Effector CD4-positive, alpha-beta T cell (primary cell): ENCODE results near the gene MLLT10.

ENCODE experiments used
- DNase-seq: peaks from one replicate; pipeline ENCODE4 v3.0.0-alpha.2; 2020

MLLT10 gene

GRCh38 chr10:21655236-21655635 is 121.2 kb downstream of the MLLT10 start:
- no peak for DNase-seq

- no peak for DNase-seq
Measured at GRCh38 chr10:21655687-21656086, 121.7 kb downstream of the MLLT10 start.

GRCh38 chr10:21661087-21661486 is 127.1 kb downstream of the MLLT10 start:
- DNase-seq: no peak

GRCh38 chr10:21661935-21662334 is 127.9 kb downstream of the MLLT10 start:
- no peak for DNase-seq

GRCh38 chr10:21662635-21663034 is 128.6 kb downstream of the MLLT10 start:
- DNase-seq: no peak

- DNase-seq: no peak
Measured at GRCh38 chr10:21668831-21669230, 134.8 kb downstream of the MLLT10 start.

GRCh38 chr10:21670391-21670790 is 136.4 kb downstream of the MLLT10 start:
- DNase-seq: no peak

- no peak for DNase-seq
Measured at GRCh38 chr10:21673668-21674067, 139.6 kb downstream of the MLLT10 start.

GRCh38 chr10:21675157-21675796 is 141.2 kb downstream of the MLLT10 start:
- peak; percentile 11 for DNase-seq

- DNase-seq: no peak
Measured at GRCh38 chr10:21677551-21677950, 143.5 kb downstream of the MLLT10 start.

- DNase-seq: no peak
Measured at GRCh38 chr10:21681156-21681555, 147.1 kb downstream of the MLLT10 start.

GRCh38 chr10:21687266-21688008 is 153.4 kb downstream of the MLLT10 start:
- no peak for DNase-seq

- no peak for DNase-seq
Measured at GRCh38 chr10:21688009-21688332, 153.9 kb downstream of the MLLT10 start.

- DNase-seq: no peak
Measured at GRCh38 chr10:21688870-21689269, 154.8 kb downstream of the MLLT10 start.

GRCh38 chr10:21689881-21690280 is 155.8 kb downstream of the MLLT10 start:
- no peak for DNase-seq

GRCh38 chr10:21692916-21693315 is 158.9 kb downstream of the MLLT10 start:
- no peak for DNase-seq

- no peak for DNase-seq
Measured at GRCh38 chr10:21693418-21693817, 159.4 kb downstream of the MLLT10 start.

- DNase-seq: no peak
Measured at GRCh38 chr10:21694631-21695030, 160.6 kb downstream of the MLLT10 start.

GRCh38 chr10:21696302-21696701 is 162.3 kb downstream of the MLLT10 start:
- DNase-seq: no peak

- no peak for DNase-seq
Measured at GRCh38 chr10:21699575-21699974, 165.5 kb downstream of the MLLT10 start.

GRCh38 chr10:21700474-21700873 is 166.4 kb downstream of the MLLT10 start:
- DNase-seq: no peak

- DNase-seq: no peak
Measured at GRCh38 chr10:21702633-21703111, 168.6 kb downstream of the MLLT10 start.

GRCh38 chr10:21705142-21705827 is 171.3 kb downstream of the MLLT10 start:
- DNase-seq: no peak

- DNase-seq: no peak
Measured at GRCh38 chr10:21705828-21706176, 171.8 kb downstream of the MLLT10 start.
